ENCODE data around the gene FPR2.

- TF ChIP-seq CTCF (conservative IDR thresholded peaks at IDR 0.05) (no peak), EZH2 (IDR thresholded peaks at IDR 0.05; ENCODE audit: low read depth) (no peak)
Observed at GRCh38 chr19:51751655-51752054, 9.3 kb upstream of the FPR2 start, which contains the start of gene FPR1.

Measured in PC-9 (cell line).